Measurements from ENCODE around the gene TNRC6B. TPM values are rescaled to one million over a fixed set of nuclear protein-coding genes. Genes with fewer than 3 reads are reported as not detected.

Gene TNRC6B
- total RNA-seq, 1 experiment from 2014 or later, result 58.1 TPM

GRCh38 chr22:40300316-40300715 is 122.6 kb downstream of the TNRC6B start:
- Histone ChIP-seq H3K27me3 (ENCODE audit: insufficient read depth, low read length) (peaks cover 2% of the 10 kb centered on the region; the same call in 1 of the 2 replicates), H3K18ac (ENCODE audit: insufficient read length, low read depth, low read length) (no peak overlapping the region), H2BK12ac (ENCODE audit: insufficient read length, low read depth, low read length) (no peak overlapping the region), H2AK5ac (ENCODE audit: insufficient read length, low read length) (no peak overlapping the region), H3K27ac (ENCODE audit: insufficient read length, low read depth, low read length) (no peak overlapping the region), H4K20me1 (ENCODE audit: control insufficient read depth, insufficient read depth, insufficient read length) (peaks cover 3% of the 10 kb centered on the region), H3K14ac (ENCODE audit: insufficient read depth, low read length) (no peak overlapping the region), H2BK5ac (ENCODE audit: insufficient read length, low read length) (no peak overlapping the region), H3K9ac (ENCODE audit: extremely low read depth, insufficient read length, low read length) (no peak overlapping the region), H4K5ac (ENCODE audit: insufficient read length, low read depth, low read length) (no peak overlapping the region), H3K23ac (ENCODE audit: insufficient read length, low read depth, low read length) (no peak overlapping the region), H3K79me2 (ENCODE audit: insufficient read depth, low read length) (no peaks in the 10 kb centered on the region), H3K79me1 (ENCODE audit: insufficient read depth, low read depth, low read length, poor library complexity, severe bottlenecking) (no peaks in the 10 kb centered on the region), H3K56ac (ENCODE audit: insufficient read length, low read depth, low read length) (no peak overlapping the region), H3K4me1 (ENCODE audit: insufficient read depth, low read length) (no peaks in the 10 kb centered on the region), H4K8ac (replicated peaks; ENCODE audit: insufficient read length, low read depth, low read length) (no peak overlapping the region), H3K4me2 (ENCODE audit: insufficient read depth, insufficient read length, low read length) (no peak overlapping the region), H3T11ph (ENCODE audit: low read length) (no peak overlapping the region), H2BK20ac (ENCODE audit: low read depth, low read length, poor library complexity, severe bottlenecking) (no peak overlapping the region), H3K9me3 (ENCODE audit: control insufficient read depth, low read depth, low read length) (no peaks in the 10 kb centered on the region), H3K4ac (ENCODE audit: low read depth, low read length) (no peak overlapping the region), H4K91ac (ENCODE audit: insufficient read length, low read depth, low read length) (no peak overlapping the region), H2AFZ (ENCODE audit: low read length) (no peak overlapping the region), H2BK120ac (ENCODE audit: low read depth, low read length, poor library complexity, severe bottlenecking) (no peak overlapping the region), H2BK15ac (ENCODE audit: low read depth, low read length) (no peak overlapping the region), H3K23me2 (ENCODE audit: insufficient read length, low read depth, low read length, poor library complexity, severe bottlenecking) (no peaks in the 10 kb centered on the region)
- no peaks in the 10 kb centered on the region for H3K9me3 Mint-ChIP-seq
- no peaks in the 10 kb centered on the region for H3K4me1 Mint-ChIP-seq
- H3K27me3 Mint-ChIP-seq (ENCODE audit: low read depth), result no peaks in the 10 kb centered on the region
- no peak overlapping the region; a peak in 1 of 7 replicates for H3K27ac Mint-ChIP-seq
- no peak for DNase-seq
- TF ChIP-seq, protein P1, sequence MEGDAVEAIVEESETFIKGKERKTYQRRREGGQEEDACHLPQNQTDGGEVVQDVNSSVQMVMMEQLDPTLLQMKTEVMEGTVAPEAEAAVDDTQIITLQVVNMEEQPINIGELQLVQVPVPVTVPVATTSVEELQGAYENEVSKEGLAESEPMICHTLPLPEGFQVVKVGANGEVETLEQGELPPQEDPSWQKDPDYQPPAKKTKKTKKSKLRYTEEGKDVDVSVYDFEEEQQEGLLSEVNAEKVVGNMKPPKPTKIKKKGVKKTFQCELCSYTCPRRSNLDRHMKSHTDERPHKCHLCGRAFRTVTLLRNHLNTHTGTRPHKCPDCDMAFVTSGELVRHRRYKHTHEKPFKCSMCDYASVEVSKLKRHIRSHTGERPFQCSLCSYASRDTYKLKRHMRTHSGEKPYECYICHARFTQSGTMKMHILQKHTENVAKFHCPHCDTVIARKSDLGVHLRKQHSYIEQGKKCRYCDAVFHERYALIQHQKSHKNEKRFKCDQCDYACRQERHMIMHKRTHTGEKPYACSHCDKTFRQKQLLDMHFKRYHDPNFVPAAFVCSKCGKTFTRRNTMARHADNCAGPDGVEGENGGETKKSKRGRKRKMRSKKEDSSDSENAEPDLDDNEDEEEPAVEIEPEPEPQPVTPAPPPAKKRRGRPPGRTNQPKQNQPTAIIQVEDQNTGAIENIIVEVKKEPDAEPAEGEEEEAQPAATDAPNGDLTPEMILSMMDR (conservative IDR thresholded peaks at IDR 0.05), result no peak
- peaks cover 34 to 59% (median 51%) of the 10 kb centered on the region in 3 experiments for H3K36me3 Mint-ChIP-seq (ENCODE audit: insufficient read depth in 1 of 3, low read depth in 3 of 3)
- H3K4me3 Mint-ChIP-seq, result no peak overlapping the region

Measured in H9 (cell line).